ENCODE results near the gene ADCK2.
"Not testable (repeated sequence)": the region's sequence is repeated elsewhere in the genome, so short reads cannot be mapped to it uniquely, and the experiment has no call there.

The ADCK2 gene

DNA sequence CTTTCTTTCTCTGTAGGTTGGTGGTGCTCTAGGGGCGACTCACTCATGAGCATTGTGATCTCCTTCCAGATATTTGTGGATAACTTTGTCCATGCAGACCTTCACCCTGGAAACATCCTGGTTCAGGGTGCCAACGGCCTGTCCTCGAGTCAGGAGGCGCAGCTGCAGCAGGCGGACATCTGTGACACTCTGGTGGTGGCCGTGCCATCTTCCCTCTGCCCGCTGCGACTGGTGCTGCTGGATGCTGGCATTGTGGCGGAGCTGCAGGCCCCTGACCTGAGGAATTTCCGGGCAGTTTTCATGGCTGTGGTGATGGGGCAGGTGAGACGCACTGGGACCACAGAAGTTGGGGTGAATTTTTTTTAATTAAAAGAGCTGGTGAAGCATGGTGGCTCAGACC lies 14.2 kb downstream of the ADCK2 start:
- ATAC-seq = no peak
- Mint-ChIP-seq H3K36me3 (ENCODE audit: low read depth) (peaks cover 11% of the 10 kb centered on the region), H3K4me3 (no peak overlapping the region), H3K27ac (no peak overlapping the region), H3K4me1 (no peaks in the 10 kb centered on the region), H3K9me3 (no peaks in the 10 kb centered on the region), H3K27me3 (no peaks in the 10 kb centered on the region)
- no peak for DNase-seq

- Mint-ChIP-seq H3K36me3 (ENCODE audit: low read depth) (peaks cover 14% of the 10 kb centered on the region), H3K9me3 (no peaks in the 10 kb centered on the region), H3K27ac (no peak overlapping the region), H3K4me1 (peaks cover 8% of the 10 kb centered on the region), H3K27me3 (no peaks in the 10 kb centered on the region), H3K4me3 (no peak overlapping the region)
- DNase-seq (no peak), ATAC-seq (no peak)
Measured at GRCh38 chr7:140688341-140688740, 15.6 kb downstream of the ADCK2 start.

DNA sequence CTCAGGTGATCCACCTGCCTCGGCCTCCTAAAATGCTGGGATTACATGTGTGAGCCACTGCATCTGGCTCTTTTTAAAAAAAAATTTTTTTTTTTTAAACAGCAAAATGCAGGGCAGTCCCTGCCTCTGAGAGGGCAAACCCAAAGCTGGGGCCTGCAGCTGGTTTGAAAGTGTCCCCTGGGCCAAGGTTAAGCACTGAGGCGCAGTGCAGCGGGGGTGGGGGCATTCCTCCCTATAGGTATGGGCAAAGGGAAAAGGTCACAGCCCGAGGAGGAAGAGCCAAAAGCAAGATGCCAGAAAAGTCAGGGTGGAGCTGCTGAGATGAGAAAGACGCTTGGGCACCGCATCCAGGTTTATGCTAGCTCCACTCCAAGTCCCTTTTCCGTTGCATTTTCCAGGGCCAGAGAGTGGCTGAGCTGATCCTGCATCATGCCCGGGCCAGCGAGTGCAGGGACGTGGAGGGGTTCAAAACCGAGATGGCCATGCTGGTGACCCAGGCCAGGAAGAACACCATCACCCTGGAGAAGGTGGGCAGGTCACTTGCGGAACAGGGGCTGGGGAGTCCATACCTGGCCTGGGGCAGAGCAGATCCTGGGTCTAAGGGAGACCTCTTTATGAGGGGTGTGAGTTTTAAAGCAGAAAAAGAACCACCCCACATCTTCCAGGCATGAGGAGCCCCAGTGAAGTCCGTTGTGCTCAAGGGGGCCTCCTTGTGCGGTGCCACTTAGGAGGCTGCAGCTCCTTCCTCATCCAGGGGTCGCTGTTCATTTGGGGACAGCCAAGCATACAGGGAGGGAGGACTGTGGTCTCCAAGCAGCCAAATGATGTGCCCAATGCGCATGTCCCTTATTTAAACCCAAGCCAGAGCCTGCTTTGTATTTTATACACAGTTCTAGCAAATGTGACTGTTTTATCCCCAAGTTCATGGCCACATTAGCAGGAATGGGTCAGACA lies 16.7 kb downstream of the ADCK2 start:
- Mint-ChIP-seq H3K4me3 (no peak overlapping the region), H3K27ac (no peak overlapping the region), H3K27me3 (no peaks in the 10 kb centered on the region), H3K36me3 (ENCODE audit: low read depth) (peaks cover 13% of the 10 kb centered on the region), H3K4me1 (peaks cover 9% of the 10 kb centered on the region), H3K9me3 (no peaks in the 10 kb centered on the region)
- ATAC-seq (no peak), DNase-seq (no peak)

- no peak overlapping the region for H3K27ac Mint-ChIP-seq
- no peak for ATAC-seq
Measured at GRCh38 chr7:140691376-140692045, 18.8 kb downstream of the ADCK2 start.

DNA sequence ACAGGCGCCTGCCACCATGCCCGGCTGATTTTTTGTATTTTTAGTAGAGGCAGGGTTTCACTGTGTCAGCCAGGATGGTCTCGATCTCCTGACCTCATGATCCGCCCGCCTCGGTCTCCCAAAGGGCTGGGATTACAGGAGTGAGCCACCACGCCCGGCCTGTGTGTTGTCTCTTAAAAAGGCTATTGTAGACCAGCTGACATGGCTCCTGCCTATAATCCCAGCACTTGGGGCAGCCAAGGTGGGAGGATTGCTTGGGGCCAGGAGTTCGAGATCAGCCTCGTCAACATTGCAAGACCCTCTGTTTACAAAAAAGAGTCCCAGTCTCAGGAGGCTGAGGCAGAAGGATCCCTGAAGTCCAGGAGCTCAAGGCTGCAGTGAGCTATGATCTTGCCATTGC lies 21.1 kb downstream of the ADCK2 start:
- ATAC-seq, H3K9me3 Mint-ChIP-seq, DNase-seq, H3K4me3 Mint-ChIP-seq, H3K27ac Mint-ChIP-seq, H3K27me3 Mint-ChIP-seq: not testable (repeated sequence)
- peaks cover 36% of the 10 kb centered on the region for H3K4me1 Mint-ChIP-seq
- peaks cover 15% of the 10 kb centered on the region for H3K36me3 Mint-ChIP-seq (ENCODE audit: low read depth)

More at GRCh38 chr7:140691376-140692045, 18.8 kb downstream of the ADCK2 start:
- no peak for DNase-seq
- Mint-ChIP-seq H3K9me3 (no peaks in the 10 kb centered on the region), H3K27me3 (no peaks in the 10 kb centered on the region), H3K4me3 (no peak overlapping the region), H3K4me1 (peaks cover 18% of the 10 kb centered on the region), H3K36me3 (ENCODE audit: low read depth) (peaks cover 9% of the 10 kb centered on the region)

- Mint-ChIP-seq H3K36me3 (ENCODE audit: low read depth) (peaks cover 15% of the 10 kb centered on the region), H3K27me3 (no peaks in the 10 kb centered on the region), H3K27ac (no peak overlapping the region), H3K9me3 (no peaks in the 10 kb centered on the region), H3K4me1 (peaks cover 42% of the 10 kb centered on the region), H3K4me3 (no peak overlapping the region)
- ATAC-seq (no peak), DNase-seq (no peak)
Measured at GRCh38 chr7:140694592-140694991, 21.8 kb downstream of the ADCK2 start.

GRCh38 chr7:140695381-140695780 lies 22.6 kb downstream of the ADCK2 start:
- H3K9me3 Mint-ChIP-seq = no peaks in the 10 kb centered on the region
- H3K27me3 Mint-ChIP-seq = no peaks in the 10 kb centered on the region
- H3K27ac Mint-ChIP-seq = no peak overlapping the region
- DNase-seq = no peak
- peaks cover 44% of the 10 kb centered on the region for H3K4me1 Mint-ChIP-seq
- H3K4me3 Mint-ChIP-seq = no peak overlapping the region
- H3K36me3 Mint-ChIP-seq (ENCODE audit: low read depth) = peaks cover 17% of the 10 kb centered on the region
- ATAC-seq = no peak

- Mint-ChIP-seq H3K27ac (peak overlapping the region; percentile 99), H3K9me3 (no peaks in the 10 kb centered on the region), H3K36me3 (ENCODE audit: low read depth) (peaks cover 17% of the 10 kb centered on the region), H3K27me3 (no peaks in the 10 kb centered on the region), H3K4me1 (peaks cover 46% of the 10 kb centered on the region), H3K4me3 (peak overlapping the region; percentile 99)
- DNase-seq (peak; percentile 97), ATAC-seq (no peak)
Measured at GRCh38 chr7:140696024-140696679, 23.4 kb downstream of the ADCK2 start.

DNA sequence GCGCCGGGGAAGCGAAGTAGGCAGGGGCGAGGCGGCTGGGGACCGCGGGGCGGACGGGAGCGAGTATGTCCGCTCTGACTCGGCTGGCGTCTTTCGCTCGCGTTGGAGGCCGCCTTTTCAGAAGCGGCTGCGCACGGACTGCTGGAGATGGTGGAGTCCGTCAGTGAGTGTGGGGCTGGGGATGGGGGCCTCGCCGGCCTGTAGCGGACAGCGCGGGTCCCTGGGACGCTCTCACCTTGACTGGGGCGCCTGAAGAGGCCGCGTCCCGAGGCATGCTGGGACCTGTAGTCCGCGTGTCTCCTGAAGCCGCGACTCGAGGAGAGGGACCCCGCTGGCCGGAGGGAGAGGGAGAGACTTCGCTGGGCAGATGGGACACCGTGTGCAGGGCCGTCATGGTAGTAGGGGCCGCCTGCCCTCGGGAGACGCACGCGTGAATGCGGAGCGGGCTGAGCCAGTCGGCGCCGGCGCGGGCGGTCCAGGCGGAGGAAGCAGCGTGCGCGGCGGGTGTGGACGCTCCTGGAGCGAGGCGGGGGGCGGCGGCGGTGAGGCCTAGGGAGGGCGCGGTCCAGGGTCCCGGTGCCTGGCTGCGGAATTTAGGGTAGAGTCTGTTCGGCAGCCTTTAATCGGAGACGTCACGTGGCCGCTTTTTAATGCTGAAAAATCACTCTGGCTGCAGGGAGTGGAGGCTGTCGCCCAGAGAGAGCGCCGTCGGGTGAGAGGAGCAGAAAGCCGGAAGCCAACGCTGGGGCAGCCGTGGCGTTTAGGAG lies 24.1 kb downstream of the ADCK2 start, which contains the start of gene NDUFB2:
Gene NDUFB2 (plus strand): TSS at position 29 of the 767 bp plus-strand sequence. CDS start 37 bp downstream, at position 66.
- DNase-seq (peak; percentile 75), ATAC-seq (peak; percentile 90)
- Mint-ChIP-seq H3K27ac (peak within 1 kb of the TSS; percentile 99), H3K27me3 (no peaks in the 10 kb centered on the region), H3K4me3 (peak within 1 kb of the TSS; percentile 99), H3K4me1 (peaks cover 46% of the 10 kb centered on the region), H3K9me3 (no peaks in the 10 kb centered on the region), H3K36me3 (ENCODE audit: low read depth) (peaks cover 17% of the 10 kb centered on the region)

DNA sequence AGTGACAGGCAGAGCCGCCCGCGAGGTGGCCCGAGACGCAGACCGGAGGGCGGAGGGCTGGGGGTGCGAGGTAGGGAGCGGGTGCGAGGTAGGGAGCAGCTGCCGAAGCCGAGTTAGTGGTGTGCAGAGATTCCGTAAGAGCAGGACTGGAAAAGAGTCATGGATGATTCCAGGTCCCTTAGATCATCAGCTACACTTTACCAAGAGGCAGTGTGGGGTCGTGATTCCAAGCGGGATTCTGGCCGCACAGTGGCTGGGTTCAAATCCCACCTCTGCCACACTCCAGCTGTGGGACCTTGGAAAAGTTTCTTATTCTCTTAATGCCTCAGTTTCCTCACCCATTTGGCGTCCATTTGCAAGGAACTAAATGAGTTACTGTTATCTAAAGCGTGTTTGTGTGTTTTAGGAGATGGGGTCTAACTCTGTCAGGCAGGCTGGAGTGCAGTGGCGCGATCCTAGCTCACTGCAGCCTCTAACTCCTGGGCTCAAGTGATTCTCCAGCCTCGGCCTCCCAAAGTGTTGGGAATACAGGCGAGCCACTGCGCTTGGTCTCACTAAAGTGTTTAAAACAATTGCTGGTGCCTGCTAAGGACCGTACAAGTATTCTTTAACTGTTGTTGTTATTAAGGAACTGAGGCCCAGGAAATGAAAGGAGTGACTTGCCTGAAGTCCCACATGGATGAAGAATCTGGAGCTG lies 24.9 kb downstream of the ADCK2 start:
- Mint-ChIP-seq H3K27me3 (no peaks in the 10 kb centered on the region), H3K27ac (peak overlapping the region; percentile 99), H3K36me3 (ENCODE audit: low read depth) (peaks cover 14% of the 10 kb centered on the region), H3K4me1 (peaks cover 44% of the 10 kb centered on the region), H3K9me3 (no peaks in the 10 kb centered on the region), H3K4me3 (peak overlapping the region; percentile 99)
- DNase-seq = no peak
- no peak for ATAC-seq

DNA sequence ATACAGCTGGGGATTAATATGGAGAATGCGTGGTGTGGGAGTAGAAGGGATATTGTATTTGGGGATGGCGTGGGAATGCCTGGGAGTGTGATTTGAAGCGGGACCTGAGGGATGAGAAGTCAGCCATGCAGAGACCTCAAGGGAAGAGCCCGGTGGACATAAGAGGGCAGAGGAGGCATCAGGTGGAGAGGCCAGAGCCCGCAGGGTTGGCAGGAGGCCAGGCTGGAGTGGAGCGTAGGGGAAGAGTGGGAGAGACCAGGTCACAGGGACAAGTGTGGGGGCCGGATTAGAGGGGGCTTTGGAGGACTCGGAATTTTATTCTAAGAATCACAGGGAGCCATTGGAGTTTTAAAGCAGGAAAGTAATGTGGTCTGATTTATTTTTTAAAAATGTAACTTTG lies 25.7 kb downstream of the ADCK2 start:
- ATAC-seq (no peak), DNase-seq (no peak)
- Mint-ChIP-seq H3K9me3 (no peaks in the 10 kb centered on the region), H3K4me1 (peaks cover 36% of the 10 kb centered on the region), H3K27ac (peak overlapping the region; percentile 99), H3K27me3 (no peaks in the 10 kb centered on the region), H3K36me3 (ENCODE audit: low read depth) (peaks cover 16% of the 10 kb centered on the region), H3K4me3 (peak overlapping the region; percentile 99)

GRCh38 chr7:140702774-140703173 lies 30.0 kb downstream of the ADCK2 start:
- Mint-ChIP-seq H3K27me3 (no peaks in the 10 kb centered on the region), H3K36me3 (ENCODE audit: low read depth) (peaks cover 33% of the 10 kb centered on the region), H3K4me1 (peaks cover 19% of the 10 kb centered on the region), H3K27ac (no peak overlapping the region), H3K4me3 (no peak overlapping the region), H3K9me3 (no peaks in the 10 kb centered on the region)
- no peak for ATAC-seq
- no peak for DNase-seq

DNA sequence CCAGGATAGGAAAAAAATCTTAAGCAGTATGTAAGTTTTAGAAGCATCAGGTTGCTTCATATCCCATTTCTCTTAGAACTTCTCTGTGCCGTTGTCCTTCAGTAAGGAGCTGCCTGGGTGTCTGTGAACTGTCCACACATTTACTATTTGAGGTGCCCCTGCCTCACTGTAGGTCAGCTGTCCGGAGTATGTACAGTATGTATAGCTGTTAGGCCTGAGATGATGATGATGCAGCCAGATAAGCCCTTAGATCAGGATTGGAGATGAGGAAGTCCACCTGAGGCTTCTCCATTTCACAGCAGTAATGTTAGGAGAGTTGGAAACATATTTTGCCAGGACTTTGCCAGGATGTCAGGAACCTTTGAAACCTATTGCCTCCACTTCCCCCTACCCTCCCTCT lies 31.5 kb downstream of the ADCK2 start:
- H3K27ac Mint-ChIP-seq = no peak overlapping the region
- no peaks in the 10 kb centered on the region for H3K27me3 Mint-ChIP-seq
- H3K4me3 Mint-ChIP-seq = no peak overlapping the region
- peaks cover 32% of the 10 kb centered on the region for H3K36me3 Mint-ChIP-seq (ENCODE audit: low read depth)
- H3K4me1 Mint-ChIP-seq = peaks cover 8% of the 10 kb centered on the region
- DNase-seq (no peak), ATAC-seq (no peak)
- no peaks in the 10 kb centered on the region for H3K9me3 Mint-ChIP-seq

All from activated naive CD8-positive, alpha-beta T cell treated with anti-CD3 and anti-CD28 coated beads, Interleukin-2, amount 50 U/mL, for 24 hours (primary cell).